ENCODE data around the gene UACA. TPM values are rescaled to one million over a fixed set of nuclear protein-coding genes. Genes with fewer than 3 reads are reported as not detected.

The UACA gene
- total and polyA plus RNA-seq, 3 donors from 2014 or later, result 10.2 to 65.1 (median 56.9) TPM

GRCh38 chr15:70710714-70711113 lies 52.6 kb downstream of the UACA start:
- no peaks in the 10 kb centered on the region for H3K27me3 ChIP-seq
- intact Hi-C loops (cut with DNase I; ENCODE audit: low total_unique reads), result no loop called here
- no peak overlapping the region for H3K4me3 ChIP-seq
- TF ChIP-seq CTCF (IDR thresholded peaks at IDR 0.05) (no peak), POLR2A (IDR thresholded peaks at IDR 0.05) (no peak)
- DNase-seq, result no peak
- no peaks in the 10 kb centered on the region for H3K9me3 ChIP-seq
- no peaks in the 10 kb centered on the region for H3K36me3 ChIP-seq (ENCODE audit: low read depth, missing control alignments)
- no peak overlapping the region for H3K27ac ChIP-seq
- peaks cover 13% of the 10 kb centered on the region for H3K4me1 ChIP-seq
- 93 to 95% methylated on average over 5 of the region's 5 CpGs for WGBS, 2 donors

- H3K4me3 ChIP-seq, result no peak overlapping the region
- no peak overlapping the region for H3K27ac ChIP-seq
- H3K9me3 ChIP-seq, result no peaks in the 10 kb centered on the region
- no peak for DNase-seq
- H3K36me3 ChIP-seq (ENCODE audit: low read depth, missing control alignments), result no peaks in the 10 kb centered on the region
- TF ChIP-seq POLR2A (IDR thresholded peaks at IDR 0.05), result no peak
- TF ChIP-seq CTCF (IDR thresholded peaks at IDR 0.05), result no peak
- 71 to 82% methylated on average over 3 of the region's 3 CpGs for WGBS, 2 donors
- intact Hi-C loops (cut with DNase I; ENCODE audit: low total_unique reads), result no loop called here
- peaks cover 8% of the 10 kb centered on the region for H3K4me1 ChIP-seq
- H3K27me3 ChIP-seq, result no peaks in the 10 kb centered on the region
Measured at GRCh38 chr15:70708839-70709238, 54.5 kb downstream of the UACA start.

GRCh38 chr15:70707686-70708300 lies 55.6 kb downstream of the UACA start:
- H3K4me1 ChIP-seq, result peaks cover 16% of the 10 kb centered on the region
- H3K27me3 ChIP-seq, result no peaks in the 10 kb centered on the region
- H3K27ac ChIP-seq, result no peak overlapping the region
- H3K36me3 ChIP-seq (ENCODE audit: low read depth, missing control alignments), result no peaks in the 10 kb centered on the region
- WGBS, 2 donors, result 93 to 96% methylated on average over 4 of the region's 4 CpGs
- no peak for TF ChIP-seq CTCF (IDR thresholded peaks at IDR 0.05)
- TF ChIP-seq POLR2A (IDR thresholded peaks at IDR 0.05), result no peak
- intact Hi-C loops (cut with DNase I; ENCODE audit: low total_unique reads), result no loop called here
- no peaks in the 10 kb centered on the region for H3K9me3 ChIP-seq
- H3K4me3 ChIP-seq, result no peak overlapping the region
- DNase-seq, result no peak

GRCh38 chr15:70704731-70705130 lies 58.6 kb downstream of the UACA start:
- Histone ChIP-seq H3K27me3 (no peaks in the 10 kb centered on the region), H3K36me3 (ENCODE audit: low read depth, missing control alignments) (no peaks in the 10 kb centered on the region), H3K9me3 (no peaks in the 10 kb centered on the region), H3K27ac (peak overlapping the region in 1 of 2 donors; percentile 87), H3K4me3 (no peak overlapping the region), H3K4me1 (peaks cover 27% of the 10 kb centered on the region)
- no peak for DNase-seq
- TF ChIP-seq POLR2A (IDR thresholded peaks at IDR 0.05) (no peak), CTCF (IDR thresholded peaks at IDR 0.05) (no peak)
- WGBS, 2 donors, result 89 to 93% methylated on average over 5 of the region's 5 CpGs
- intact Hi-C loops (cut with DNase I; ENCODE audit: low total_unique reads), result no loop called here

- Histone ChIP-seq H3K4me1 (peaks cover 32% of the 10 kb centered on the region), H3K36me3 (ENCODE audit: low read depth, missing control alignments) (no peaks in the 10 kb centered on the region), H3K9me3 (no peaks in the 10 kb centered on the region), H3K27me3 (no peaks in the 10 kb centered on the region), H3K27ac (peak overlapping the region; percentile 85 to 87), H3K4me3 (no peak overlapping the region)
- intact Hi-C loops (cut with DNase I; ENCODE audit: low total_unique reads), result no loop called here
- no peak for TF ChIP-seq POLR2A (IDR thresholded peaks at IDR 0.05)
- no peak for TF ChIP-seq CTCF (IDR thresholded peaks at IDR 0.05)
- 71 to 74% methylated on average over 2 of the region's 2 CpGs for WGBS, 2 donors
- DNase-seq, result no peak
Measured at GRCh38 chr15:70704166-70704565, 59.2 kb downstream of the UACA start.
